PC-9 (cell line): ENCODE results near the gene ZNF891. TPM values are rescaled to one million over a fixed set of nuclear protein-coding genes. Genes with fewer than 3 reads are reported as not detected.

Experiments
- BruUV-seq: library from RNA; stranded (reverse); fragments of 400-500 nt; replicated peaks from 2 replicates; lab custom pipeline; 2021; lab: Mats Ljungman, UMichigan
- CTCF ChIA-PET: fragments of 300-600 bp; sonication (Branson Sonifier 250); formaldehyde crosslinking; loops from one replicate; lab custom pipeline; 2022; ENCODE audit warnings: antibody characterized with exemption; lab: Charles Lee
- POLR2A ChIA-PET: fragments of 300-600 bp; sonication (Branson Sonifier 250); formaldehyde crosslinking; loops from one replicate; lab custom pipeline; 2022; ENCODE audit warnings: antibody characterized with exemption; ENCODE audit not compliant: unreplicated experiment; lab: Charles Lee
- DNase-seq, 2 experiments: peaks; one replicate each; pipeline versions ENCODE4 v3.0.0 to v3.0.0-alpha.2; 2015 to 2022; ENCODE audit warnings: mixed read lengths in 1 of 2
- H2AFZ ChIP-seq: fragments of 200-600 bp; sonication (generic); 2 replicates; pipeline ENCODE4 v1.8.1; 2017; ENCODE audit warnings: antibody characterized with exemption
- H3F3A ChIP-seq: fragments of 200-600 bp; sonication (generic); 2 replicates; pipeline ENCODE4 v1.8.1; 2017; ENCODE audit warnings: antibody characterized with exemption, mild to moderate bottlenecking, low read depth; ENCODE audit not compliant: insufficient read depth
- H3K27ac ChIP-seq: fragments of 200-600 bp; sonication (generic); 2 replicates; pipeline ENCODE4 v1.6.1; 2016; ENCODE audit warnings: mixed run types
- H3K27me3 ChIP-seq: fragments of 200-600 bp; sonication (generic); 2 replicates; pipeline ENCODE4 v1.6.1; 2016; ENCODE audit warnings: low read depth, mixed run types; ENCODE audit not compliant: insufficient read depth
- H3K36me3 ChIP-seq: fragments of 200-600 bp; sonication (generic); 2 replicates; pipeline ENCODE4 v1.6.1; 2016; ENCODE audit warnings: low read depth, mixed run types
- H3K4me1 ChIP-seq: fragments of 200-600 bp; sonication (generic); replicated peaks from 2 replicates; pipeline ENCODE4 v1.6.1; 2016; ENCODE audit warnings: mixed run types; ENCODE audit not compliant: insufficient read depth
- H3K4me2 ChIP-seq: fragments of 200-600 bp; sonication (generic); 2 replicates; pipeline ENCODE4 v1.6.1; 2017; ENCODE audit warnings: mixed run types
- H3K4me3 ChIP-seq: fragments of 200-600 bp; sonication (generic); 2 replicates; pipeline ENCODE4 v1.6.1; 2016; ENCODE audit warnings: mixed run types
- H3K79me2 ChIP-seq: fragments of 200-600 bp; sonication (generic); 2 replicates; pipeline ENCODE4 v1.6.1; 2017; ENCODE audit warnings: low read depth, mixed run types
- H3K9me2 ChIP-seq: fragments of 200-600 bp; sonication (generic); 2 replicates; pipeline ENCODE4 v1.8.1; 2017; ENCODE audit warnings: mild to moderate bottlenecking; ENCODE audit not compliant: insufficient read depth
- H3K9me3 ChIP-seq: fragments of 200-600 bp; sonication (generic); 2 replicates; pipeline ENCODE4 v1.8.1; 2016; ENCODE audit warnings: low read depth; ENCODE audit not compliant: insufficient read depth
- H4K20me1 ChIP-seq: fragments of 200-600 bp; sonication (generic); 2 replicates; pipeline ENCODE4 v1.8.1; 2017; ENCODE audit not compliant: insufficient read depth
- EZH2 ChIP-seq: fragments of 200-600 bp; sonication (generic); IDR thresholded peaks from 2 replicates; pipeline ENCODE4 v1.8.0; 2017; ENCODE audit warnings: antibody characterized with exemption, low read depth
- intact Hi-C: fragments of 100-400 bp; cut with micrococcal nuclease; formaldehyde crosslinking; loops from one replicate; pipeline ENCODE4 v1.10.0; 2022; ENCODE audit not compliant: unreplicated experiment
- total RNA-seq: library from RNA; stranded (reverse); gene quantifications from 2 replicates; pipeline ENCODE4 v1.2.3, GENCODE V29; 2021
- TF ChIP-seq, protein P1 (sequence below): fragments of 200-600 bp; sonication (generic); conservative IDR thresholded peaks from 2 replicates; pipeline ENCODE4 v1.6.1; 2017; ENCODE audit warnings: mixed run types, antibody characterized with exemption, mild to moderate bottlenecking, moderate library complexity

The ZNF891 gene
- total RNA-seq, 1 experiment from 2014 or later = 3.2 TPM

GRCh38 chr12:133083345-133083744 is 46.7 kb downstream of the ZNF891 start:
- Histone ChIP-seq H2AFZ (no peak overlapping the region), H4K20me1 (no peaks in the 10 kb centered on the region), H3F3A (peaks cover 20% of the 10 kb centered on the region), H3K27ac (no peak overlapping the region), H3K79me2 (peaks cover 13% of the 10 kb centered on the region), H3K27me3 (no peaks in the 10 kb centered on the region), H3K36me3 (peaks cover 69% of the 10 kb centered on the region), H3K4me2 (no peak overlapping the region), H3K4me3 (peak overlapping the region; percentile 85), H3K9me3 (peaks cover 67% of the 10 kb centered on the region), H3K4me1 (peaks cover 7% of the 10 kb centered on the region; the same call in 1 of the 2 replicates), H3K9me2 (no peaks in the 10 kb centered on the region)
- intact Hi-C loops = no loop called here
- ChIA-PET POLR2A (no interaction called here), CTCF (no interaction called here)
- BruUV-seq = no TSS peak
- TF ChIP-seq, protein P1, sequence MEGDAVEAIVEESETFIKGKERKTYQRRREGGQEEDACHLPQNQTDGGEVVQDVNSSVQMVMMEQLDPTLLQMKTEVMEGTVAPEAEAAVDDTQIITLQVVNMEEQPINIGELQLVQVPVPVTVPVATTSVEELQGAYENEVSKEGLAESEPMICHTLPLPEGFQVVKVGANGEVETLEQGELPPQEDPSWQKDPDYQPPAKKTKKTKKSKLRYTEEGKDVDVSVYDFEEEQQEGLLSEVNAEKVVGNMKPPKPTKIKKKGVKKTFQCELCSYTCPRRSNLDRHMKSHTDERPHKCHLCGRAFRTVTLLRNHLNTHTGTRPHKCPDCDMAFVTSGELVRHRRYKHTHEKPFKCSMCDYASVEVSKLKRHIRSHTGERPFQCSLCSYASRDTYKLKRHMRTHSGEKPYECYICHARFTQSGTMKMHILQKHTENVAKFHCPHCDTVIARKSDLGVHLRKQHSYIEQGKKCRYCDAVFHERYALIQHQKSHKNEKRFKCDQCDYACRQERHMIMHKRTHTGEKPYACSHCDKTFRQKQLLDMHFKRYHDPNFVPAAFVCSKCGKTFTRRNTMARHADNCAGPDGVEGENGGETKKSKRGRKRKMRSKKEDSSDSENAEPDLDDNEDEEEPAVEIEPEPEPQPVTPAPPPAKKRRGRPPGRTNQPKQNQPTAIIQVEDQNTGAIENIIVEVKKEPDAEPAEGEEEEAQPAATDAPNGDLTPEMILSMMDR = no peak
- TF ChIP-seq EZH2 = no peak
- DNase-seq = no peak

DNA sequence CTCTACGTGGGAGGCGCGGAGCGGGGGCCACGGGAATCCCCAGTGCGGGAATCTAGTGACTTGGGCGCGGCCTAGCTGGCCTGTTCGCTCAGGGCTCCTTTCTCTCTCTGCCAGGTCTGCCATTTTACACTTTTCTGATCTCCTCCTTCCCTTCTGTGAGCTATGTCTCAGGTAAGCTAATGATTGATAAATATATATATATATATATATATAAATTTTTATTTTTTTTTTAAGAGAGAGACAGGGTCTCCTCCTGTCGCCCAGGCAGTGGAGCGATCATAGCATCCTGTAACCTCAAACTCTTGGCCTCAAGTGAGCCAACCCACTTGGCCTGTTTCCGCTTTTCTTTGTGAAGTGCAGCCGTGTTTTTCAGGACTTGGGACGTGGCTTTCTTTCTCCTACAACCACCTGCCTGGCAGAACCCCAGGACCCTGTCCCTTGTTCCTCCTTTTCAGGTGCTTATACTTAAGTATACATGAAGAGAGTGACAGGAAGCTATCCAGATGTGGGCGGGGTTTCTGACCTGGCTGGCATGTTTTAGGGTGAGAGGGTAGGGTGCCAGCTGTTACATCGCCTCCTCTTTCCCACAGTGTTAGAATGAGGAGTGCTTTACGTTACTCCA is 48.8 kb downstream of the ZNF891 start:
- Histone ChIP-seq H3K4me3 (peak overlapping the region; percentile 85), H3K9me2 (no peaks in the 10 kb centered on the region), H4K20me1 (no peaks in the 10 kb centered on the region), H3K9me3 (peaks cover 79% of the 10 kb centered on the region), H3F3A (peaks cover 20% of the 10 kb centered on the region), H3K27me3 (no peaks in the 10 kb centered on the region), H3K36me3 (peaks cover 48% of the 10 kb centered on the region), H3K79me2 (peaks cover 13% of the 10 kb centered on the region), H3K27ac (peak overlapping the region; percentile 96), H2AFZ (peak overlapping the region; percentile 94), H3K4me1 (peaks cover 7% of the 10 kb centered on the region; the same call in 1 of the 2 replicates), H3K4me2 (peak overlapping the region; percentile 73)
- ChIA-PET POLR2A (interaction anchor here (0.6 kb wide), 1 partner anchor 252 kb away, joined by 5 read pairs; the partner anchor contains the start of gene GOLGA3), CTCF (no interaction called here)
- TF ChIP-seq, protein P1 = no peak
- no peak for TF ChIP-seq EZH2
- no TSS peak for BruUV-seq
- intact Hi-C loops = loop anchor here (2.0 kb wide), 1 partner anchor 124 kb away; the partner anchor contains the start of gene ZNF605
- peak in 1 of 2 experiments; percentile 3 for DNase-seq

- Histone ChIP-seq H2AFZ (peak within 1 kb of the TSS; percentile 94), H3K27ac (peak within 1 kb of the TSS; percentile 96), H3K4me1 (peaks cover 7% of the 10 kb centered on the region; the same call in 1 of the 2 replicates), H3K27me3 (no peaks in the 10 kb centered on the region), H4K20me1 (no peaks in the 10 kb centered on the region), H3K4me2 (peak within 1 kb of the TSS; percentile 73), H3K79me2 (peaks cover 13% of the 10 kb centered on the region), H3K9me3 (peaks cover 73% of the 10 kb centered on the region), H3K9me2 (no peaks in the 10 kb centered on the region), H3F3A (peaks cover 20% of the 10 kb centered on the region), H3K4me3 (peak within 1 kb of the TSS; percentile 85), H3K36me3 (peaks cover 41% of the 10 kb centered on the region)
- no TSS peak for BruUV-seq
- DNase-seq = peak; percentile 87 to 92
- intact Hi-C loops = loop anchor here (1.0 to 2.0 kb wide), 5 partner anchors 43 to 124 kb away; partner anchors contain the start of genes ZNF10, ZNF26, ZNF268 and ZNF605
- CTCF ChIA-PET = no interaction called here
- POLR2A ChIA-PET = interaction anchor here (0.6 to 0.7 kb wide), 5 partner anchors 22 to 193 kb away, joined by 3 to 6 read pairs (median 4); partner anchors contain the start of genes CHFR, ZNF26 and ZNF605
- no peak for TF ChIP-seq EZH2
- TF ChIP-seq, protein P1 = peak; percentile 42; the same call in 1 of the 2 replicates
Observed at GRCh38 chr12:133080368-133081158, 49.5 kb downstream of the ZNF891 start, which contains the start of gene ZNF140. Gene ZNF140 (plus strand): TSS chr12:133080923. CDS start chr12:133081321, 398 bp downstream.
